Measurements from ENCODE around the gene MSL3. TPM values are rescaled to one million over a fixed set of nuclear protein-coding genes. Genes with fewer than 3 reads are reported as not detected.

Gene MSL3
- total and polyA plus RNA-seq, 2 of the 13 experiments (the other 11 are each of a cell fraction or from before 2014, with no cell fraction given) = 7.6 to 10.2 TPM

- TF ChIP-seq SAP130 (CRISPR knock-in tag; IDR thresholded peaks at IDR 0.05; ENCODE audit: low read depth) (peak; percentile 31; the same call in 1 of the 2 replicates), IRF2 (CRISPR knock-in tag; IDR thresholded peaks at IDR 0.05) (peak; percentile 92), PHF20 (CRISPR knock-in tag; IDR thresholded peaks at IDR 0.05) (no peak), CREB1 (IDR thresholded peaks at IDR 0.05) (peak; percentile 37), CREB1 (CRISPR knock-in tag; IDR thresholded peaks at IDR 0.05) (peak; percentile 79), GABPA (IDR thresholded peaks at IDR 0.05; ENCODE audit: low read depth, low read length) (peak; percentile 50), GABPA (CRISPR knock-in tag; IDR thresholded peaks at IDR 0.05; ENCODE audit: low read depth) (peak; percentile 86), SIN3B (IDR thresholded peaks at IDR 0.05; ENCODE audit: low read length) (peak; percentile 37; the same call in 1 of the 2 replicates), SRF (IDR thresholded peaks at IDR 0.05; ENCODE audit: low read depth, low read length) (peak; percentile 38; the same call in 1 of the 2 replicates), RFXAP (CRISPR knock-in tag; IDR thresholded peaks at IDR 0.05; ENCODE audit: borderline replicate concordance) (peak; percentile 81), ATF1 (CRISPR knock-in tag; IDR thresholded peaks at IDR 0.05) (peak; percentile 53; the same call in 1 of the 2 replicates), FOXK1 (CRISPR knock-in tag; IDR thresholded peaks at IDR 0.05; ENCODE audit: borderline replicate concordance, low read depth) (peak; percentile 60; the same call in 1 of the 2 replicates), SPEN (CRISPR knock-in tag; IDR thresholded peaks at IDR 0.05; ENCODE audit: low read depth) (no peak), ZNF143 (CRISPR knock-in tag; IDR thresholded peaks at IDR 0.05) (peak; percentile 88), ZNF670 (CRISPR knock-in tag; IDR thresholded peaks at IDR 0.05; ENCODE audit: borderline replicate concordance) (no peak), NFYC (CRISPR knock-in tag; IDR thresholded peaks at IDR 0.05) (peak; percentile 89)
These were observed 1.6 kb downstream of the MSL3 start (continued) for GRCh38 chrX:11759461-11760311.

- POLR2A ChIA-PET = no interaction called here
- Histone ChIP-seq H3K27me3 (ENCODE audit: control insufficient read depth in 1 of 2, insufficient read depth in 2 of 2, low read length in 2 of 2) (0 out of 5 replicates have a peak, but pooled peaks cover 0 to 4% of the 10 kb centered on the region in 2 experiments), H3K9me3 (ENCODE audit: low read length) (no peaks in the 10 kb centered on the region), H3K4me3 (replicated peaks in 1 of 3; ENCODE audit: insufficient read depth in 1 of 3, low read depth in 2 of 3, low read length in 3 of 3) (no peak overlapping the region), H4K20me1 (ENCODE audit: insufficient read depth, low read length) (no peaks in the 10 kb centered on the region), H3K36me3 (replicated peaks in 1 of 2; ENCODE audit: control insufficient read depth in 1 of 2, insufficient read depth in 2 of 2, low read length in 2 of 2) (peaks cover 0 to 7% of the 10 kb centered on the region in 2 experiments; a peak in 2 of 5 replicates), H3K27ac (ENCODE audit: extremely low read length, insufficient read depth, low read length) (no peak overlapping the region), H3K4me1 (ENCODE audit: insufficient read depth, low read length) (peaks cover 15% of the 10 kb centered on the region), H3K9ac (ENCODE audit: insufficient read depth, low read depth, low read length) (no peak overlapping the region), H3K79me2 (ENCODE audit: insufficient read depth, low read length) (no peaks in the 10 kb centered on the region), H2AFZ (ENCODE audit: low read length) (no peak overlapping the region), H3K4me2 (ENCODE audit: low read depth, low read length) (no peak overlapping the region)
- 78% methylated on average over 3 of the region's 3 CpGs for WGBS (ENCODE audit: low lambda C conversion rate)
- BruUV-seq (replicated peaks) = no TSS peak
- ATAC-seq (no peak), DNase-seq (ENCODE audit: low spot score) (no peak), FAIRE-seq (no peak)
- CTCF ChIA-PET (ENCODE audit: low intra/inter-chr PET ratio, low total read pairs) = no interaction called here
- intact Hi-C loops (cut with micrococcal nuclease; ENCODE audit: unreplicated experiment) = no loop called here
- in situ Hi-C loops (cut with HindIII; ENCODE audit: extremely low pct_ligation_motif_present, low pct_unique_long_range_greater_than_20kb) = loop anchor here (25.0 kb wide), 1 partner anchor 624 kb away; no protein-coding TSS in a partner anchor
- TF ChIP-seq HOXA5 (CRISPR knock-in tag; IDR thresholded peaks at IDR 0.05) = no peak
- TF ChIP-seq DRAP1 (CRISPR knock-in tag; IDR thresholded peaks at IDR 0.05) = no peak
- TF ChIP-seq ZBTB1 (CRISPR knock-in tag; IDR thresholded peaks at IDR 0.05; ENCODE audit: borderline replicate concordance) = no peak
- TF ChIP-seq ZSCAN12 (CRISPR knock-in tag; IDR thresholded peaks at IDR 0.05) = no peak
- TF ChIP-seq TFDP2 (CRISPR knock-in tag; IDR thresholded peaks at IDR 0.05) = no peak
- no peak for TF ChIP-seq ZNF501 (CRISPR knock-in tag; IDR thresholded peaks at IDR 0.05)
- no peak for TF ChIP-seq NAIF1 (CRISPR knock-in tag; IDR thresholded peaks at IDR 0.05; ENCODE audit: borderline replicate concordance)
- no peak for TF ChIP-seq MED1 (CRISPR knock-in tag; IDR thresholded peaks at IDR 0.05)
- TF ChIP-seq GATAD1 (CRISPR knock-in tag; IDR thresholded peaks at IDR 0.05) = no peak
- no peak for TF ChIP-seq NONO (IDR thresholded peaks at IDR 0.05)
- TF ChIP-seq NONO (CRISPR knock-in tag; conservative IDR thresholded peaks at IDR 0.05) = no peak
These were observed 2.9 kb downstream of the MSL3 start for GRCh38 chrX:11760958-11761357.
